Activated CD8-positive, alpha-beta T cell treated with anti-CD3 and anti-CD28 coated beads, Interleukin-2, amount 10 ng/mL, durations not matched to agents 7 days and 5 days (primary cell): ENCODE results near the gene CLMP. TPM values are rescaled to one million over a fixed set of nuclear protein-coding genes. Genes with fewer than 3 reads are reported as not detected.
A peak's percentile ranks its signal among the peaks of the same experiment; 100 is the strongest.

Experiments used
- ATAC-seq: fragments of 150-1000 bp; cut with Tn5 transposase; one replicate; pipeline ENCODE4 v1.10.0; 2021; ENCODE audit warnings: moderate library complexity
- CTCF ChIA-PET: fragments of 350-600 bp; sonication (Branson Sonifier 250); formaldehyde crosslinking; loops from one replicate; lab custom pipeline; 2021; ENCODE audit warnings: antibody characterized with exemption; lab: Charles Lee
- POLR2A ChIA-PET: fragments of 350-600 bp; sonication (Branson Sonifier 250); formaldehyde crosslinking; loops from one replicate; lab custom pipeline; 2021; ENCODE audit warnings: antibody characterized with exemption; lab: Charles Lee
- DNase-seq: peaks from one replicate; pipeline ENCODE4 v3.0.0-alpha.2; 2020
- H3K27ac Mint-ChIP-seq: one replicate; pipeline ENCODE4 v1.8.0; 2021; ENCODE audit warnings: mild to moderate bottlenecking, mixed read lengths
- H3K27me3 Mint-ChIP-seq: one replicate; pipeline ENCODE4 v1.8.0; 2021; ENCODE audit warnings: low read depth, mixed read lengths
- H3K36me3 Mint-ChIP-seq: one replicate; pipeline ENCODE4 v1.8.0; 2021; ENCODE audit warnings: low read depth, mixed read lengths
- H3K4me1 Mint-ChIP-seq: one replicate; pipeline ENCODE4 v1.8.0; 2021; ENCODE audit warnings: low read depth, mixed read lengths
- H3K4me3 Mint-ChIP-seq: one replicate; pipeline ENCODE4 v1.8.0; 2021; ENCODE audit warnings: mild to moderate bottlenecking, mixed read lengths
- H3K9me3 Mint-ChIP-seq: one replicate; pipeline ENCODE4 v1.8.0; 2022; ENCODE audit warnings: mixed read lengths; ENCODE audit not compliant: insufficient read depth
- total RNA-seq, 2 experiments: library from RNA; stranded (reverse); gene quantifications; one replicate each; pipeline ENCODE4 v1.2.3, GENCODE V29; 2021

Gene CLMP
- total RNA-seq, 2 experiments from 2014 or later, result 0.29 TPM

- POLR2A ChIA-PET, result interaction anchor here (1.1 to 4.4 kb wide), 3 partner anchors 30 to 177 kb away, joined by 3 to 24 read pairs (median 4); partner anchors contain the start of gene HSPA8
- peaks cover 32% of the 10 kb centered on the region for H3K4me1 Mint-ChIP-seq
- H3K27me3 Mint-ChIP-seq, result peaks cover 11% of the 10 kb centered on the region
- peak; percentile 92 for ATAC-seq
- peak overlapping the region; percentile 1 for H3K4me3 Mint-ChIP-seq
- H3K36me3 Mint-ChIP-seq, result peaks cover 15% of the 10 kb centered on the region
- peak overlapping the region; percentile 88 for H3K27ac Mint-ChIP-seq
- H3K9me3 Mint-ChIP-seq, result peaks cover 3% of the 10 kb centered on the region
- CTCF ChIA-PET, result interaction anchor here (0.8 to 2.1 kb wide), 10 partner anchors 11 to 343 kb away, joined by 3 to 26 read pairs (median 4); no protein-coding TSS in a partner anchor
- peak; percentile 22 for DNase-seq
Measured at GRCh38 chr11:123233280-123233974, 38.4 kb upstream of the CLMP start.

DNA sequence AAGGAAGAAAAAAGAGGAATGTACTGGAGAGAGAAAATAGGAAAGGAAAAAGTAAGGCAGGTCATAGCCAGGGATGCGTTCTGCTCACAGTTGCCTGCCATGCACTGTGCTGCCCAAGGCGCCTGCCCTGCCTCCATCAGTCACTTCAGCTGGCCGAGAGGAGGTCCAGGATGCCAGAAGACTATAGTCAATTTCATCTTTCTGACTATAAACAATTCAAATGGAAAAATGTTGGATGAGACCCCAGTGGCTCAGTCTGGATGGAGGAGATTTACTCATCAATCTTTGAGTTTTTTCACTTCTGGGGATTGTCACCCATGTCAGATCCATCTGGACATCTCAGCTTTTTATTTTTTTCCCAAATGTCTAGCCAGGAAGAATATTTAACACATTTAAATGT, 36.7 kb upstream of the CLMP start:
- CTCF ChIA-PET, result interaction anchor here (2.6 kb wide), 1 partner anchor 15 kb away, joined by 14 read pairs; no protein-coding TSS in a partner anchor
- Mint-ChIP-seq H3K4me3 (no peak overlapping the region), H3K27me3 (peaks cover 14% of the 10 kb centered on the region), H3K27ac (no peak overlapping the region), H3K4me1 (peaks cover 32% of the 10 kb centered on the region), H3K36me3 (peaks cover 15% of the 10 kb centered on the region), H3K9me3 (peaks cover 3% of the 10 kb centered on the region)
- ATAC-seq (no peak), DNase-seq (no peak)
- POLR2A ChIA-PET, result interaction anchor here (4.4 kb wide), 1 partner anchor 169 kb away, joined by 24 read pairs; the partner anchor contains the start of gene HSPA8

DNA sequence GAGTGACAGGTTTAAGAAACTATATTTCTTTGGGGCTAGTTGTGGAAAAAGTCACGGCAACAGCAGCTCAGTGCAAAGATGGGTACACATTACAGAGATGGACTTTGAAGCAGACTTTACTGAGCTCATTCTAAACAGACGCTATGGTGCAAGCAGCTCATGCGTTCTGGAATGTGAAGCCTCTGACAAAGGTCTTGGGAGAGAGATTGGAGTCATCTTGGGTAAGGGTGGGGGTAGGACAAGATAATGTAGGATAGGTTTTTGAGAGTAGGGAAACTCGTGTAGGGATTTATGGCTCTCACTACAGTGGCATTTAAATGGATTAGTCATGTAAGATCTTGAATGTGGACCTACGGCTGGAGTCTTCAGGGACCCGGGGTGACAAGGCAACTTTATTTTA, 36.2 kb upstream of the CLMP start:
- no peak overlapping the region for H3K4me3 Mint-ChIP-seq
- H3K27ac Mint-ChIP-seq, result no peak overlapping the region
- H3K4me1 Mint-ChIP-seq, result peaks cover 32% of the 10 kb centered on the region

DNA sequence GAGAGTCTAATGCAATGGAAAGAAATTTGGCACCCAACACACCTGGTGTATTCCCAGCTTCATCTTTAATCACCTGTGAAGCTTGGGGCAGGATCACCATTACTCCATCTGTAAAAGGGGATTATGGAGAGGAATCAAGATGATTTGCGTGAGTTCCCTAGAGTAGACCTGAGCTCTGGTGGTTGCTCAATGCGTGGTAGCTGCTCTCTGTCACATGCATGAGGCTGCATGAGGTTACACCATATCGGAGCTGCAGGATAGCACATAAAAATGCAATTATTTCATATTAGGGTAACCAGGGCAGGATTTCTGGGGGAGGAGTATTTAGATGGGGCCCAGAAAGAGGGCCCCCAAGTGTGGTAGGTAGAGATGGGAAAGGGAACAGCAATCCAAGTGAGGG, 35.3 kb upstream of the CLMP start:
- ChIA-PET CTCF (interaction anchor here (1.9 to 2.6 kb wide), 2 partner anchors 17 to 31 kb away, joined by 5 to 14 read pairs; no protein-coding TSS in a partner anchor), POLR2A (interaction anchor here (4.4 kb wide), 1 partner anchor 168 kb away, joined by 24 read pairs; the partner anchor contains the start of gene HSPA8)
- Mint-ChIP-seq H3K4me1 (peaks cover 25% of the 10 kb centered on the region), H3K9me3 (peaks cover 3% of the 10 kb centered on the region), H3K27ac (peak overlapping the region; percentile 2), H3K27me3 (peaks cover 23% of the 10 kb centered on the region), H3K4me3 (no peak overlapping the region), H3K36me3 (peaks cover 15% of the 10 kb centered on the region)
- no peak for ATAC-seq
- DNase-seq, result no peak

More for the DNA sequence above, 36.2 kb upstream of the CLMP start:
- peaks cover 16% of the 10 kb centered on the region for H3K27me3 Mint-ChIP-seq
- ChIA-PET CTCF (interaction anchor here (2.6 kb wide), 1 partner anchor 16 kb away, joined by 14 read pairs; no protein-coding TSS in a partner anchor), POLR2A (interaction anchor here (4.4 kb wide), 1 partner anchor 169 kb away, joined by 24 read pairs; the partner anchor contains the start of gene HSPA8)
- ATAC-seq (no peak), DNase-seq (no peak)
- peaks cover 15% of the 10 kb centered on the region for H3K36me3 Mint-ChIP-seq
- peaks cover 3% of the 10 kb centered on the region for H3K9me3 Mint-ChIP-seq

DNA sequence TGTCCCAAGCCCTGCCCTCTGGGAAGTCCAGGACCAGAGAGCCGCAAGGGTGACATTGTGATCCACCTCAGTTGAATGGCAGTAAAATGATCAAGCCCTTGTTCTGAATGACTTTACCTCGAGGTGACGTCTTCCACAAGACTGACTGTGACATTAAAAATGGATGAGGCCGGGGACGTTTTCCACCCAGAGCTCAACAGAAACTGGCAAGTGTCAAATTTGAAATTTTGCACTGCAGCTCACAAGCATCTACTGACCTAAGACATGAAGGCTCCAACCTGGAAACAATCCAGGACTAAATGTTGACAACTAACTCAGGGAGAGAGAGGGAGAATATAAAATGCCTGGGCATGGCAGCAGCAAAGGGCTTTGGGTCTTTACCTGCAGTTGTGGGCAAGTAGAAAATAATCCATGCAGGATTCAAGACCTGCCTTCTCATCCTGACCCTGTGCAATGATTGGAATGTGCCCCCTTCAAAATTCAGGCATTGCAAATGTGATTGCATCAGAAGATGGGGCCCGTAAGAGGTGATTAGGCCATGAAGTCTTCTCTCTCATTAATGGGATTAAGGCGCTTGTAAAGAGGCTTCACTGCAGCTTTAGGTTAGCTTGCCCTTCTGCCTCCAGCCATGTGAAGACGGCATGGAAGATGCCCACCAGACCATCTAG, 33.6 kb upstream of the CLMP start:
- peaks cover 3% of the 10 kb centered on the region for H3K9me3 Mint-ChIP-seq
- peaks cover 14% of the 10 kb centered on the region for H3K36me3 Mint-ChIP-seq
- CTCF ChIA-PET, result interaction anchor here (2.7 kb wide), 1 partner anchor 18 kb away, joined by 11 read pairs; no protein-coding TSS in a partner anchor
- peaks cover 12% of the 10 kb centered on the region for H3K4me1 Mint-ChIP-seq
- DNase-seq, result no peak
- peaks cover 31% of the 10 kb centered on the region for H3K27me3 Mint-ChIP-seq
- H3K27ac Mint-ChIP-seq, result no peak overlapping the region
- H3K4me3 Mint-ChIP-seq, result no peak overlapping the region
- ATAC-seq, result no peak
- POLR2A ChIA-PET, result no interaction called here

DNA sequence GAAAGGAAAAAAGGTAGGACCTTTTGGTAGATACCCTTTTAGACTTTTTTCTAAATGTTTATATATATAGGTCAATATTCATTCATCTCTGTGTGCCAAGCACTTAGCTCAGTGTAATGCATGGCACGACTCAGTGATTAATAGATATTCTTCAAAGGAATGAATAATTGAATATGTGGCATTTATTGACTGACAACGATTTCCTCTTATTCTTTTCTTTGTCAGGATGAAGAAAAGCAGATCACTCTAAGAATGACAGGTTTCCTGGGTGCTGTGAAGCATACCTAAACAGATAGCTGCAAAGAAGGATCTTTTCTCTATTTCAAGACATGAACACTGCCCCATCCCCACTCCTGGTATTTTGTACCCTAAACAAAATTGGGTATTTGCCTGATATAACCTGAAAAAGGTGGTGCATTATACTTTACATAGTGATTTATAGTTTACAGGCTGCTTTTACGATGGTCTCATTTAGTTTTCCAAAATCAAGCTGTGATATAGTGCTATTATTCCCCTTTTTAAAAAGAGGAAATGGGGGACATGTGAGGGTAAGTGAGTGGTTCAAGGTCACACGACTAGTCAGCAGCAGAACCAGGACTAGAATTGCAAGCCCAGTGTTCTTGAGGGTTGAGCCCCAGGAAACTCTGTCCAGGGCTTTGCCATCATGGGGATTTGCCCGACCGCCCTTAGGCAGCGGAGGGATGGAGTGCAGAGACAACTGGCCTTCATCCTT, 32.9 kb upstream of the CLMP start:
- DNase-seq (no peak), ATAC-seq (no peak)
- Mint-ChIP-seq H3K4me1 (peaks cover 5% of the 10 kb centered on the region), H3K36me3 (peaks cover 9% of the 10 kb centered on the region), H3K27me3 (peaks cover 31% of the 10 kb centered on the region), H3K4me3 (no peak overlapping the region), H3K9me3 (peaks cover 3% of the 10 kb centered on the region), H3K27ac (no peak overlapping the region)
- ChIA-PET POLR2A (no interaction called here), CTCF (interaction anchor here (2.7 kb wide), 1 partner anchor 19 kb away, joined by 11 read pairs; no protein-coding TSS in a partner anchor)

GRCh38 chr11:123221584-123221983, 26.5 kb upstream of the CLMP start:
- H3K4me3 Mint-ChIP-seq, result no peak overlapping the region
- peaks cover 7% of the 10 kb centered on the region for H3K9me3 Mint-ChIP-seq
- H3K4me1 Mint-ChIP-seq, result no peaks in the 10 kb centered on the region
- DNase-seq, result no peak
- peaks cover 31% of the 10 kb centered on the region for H3K27me3 Mint-ChIP-seq
- ChIA-PET POLR2A (no interaction called here), CTCF (no interaction called here)
- H3K27ac Mint-ChIP-seq, result no peak overlapping the region
- ATAC-seq, result no peak
- no peaks in the 10 kb centered on the region for H3K36me3 Mint-ChIP-seq

DNA sequence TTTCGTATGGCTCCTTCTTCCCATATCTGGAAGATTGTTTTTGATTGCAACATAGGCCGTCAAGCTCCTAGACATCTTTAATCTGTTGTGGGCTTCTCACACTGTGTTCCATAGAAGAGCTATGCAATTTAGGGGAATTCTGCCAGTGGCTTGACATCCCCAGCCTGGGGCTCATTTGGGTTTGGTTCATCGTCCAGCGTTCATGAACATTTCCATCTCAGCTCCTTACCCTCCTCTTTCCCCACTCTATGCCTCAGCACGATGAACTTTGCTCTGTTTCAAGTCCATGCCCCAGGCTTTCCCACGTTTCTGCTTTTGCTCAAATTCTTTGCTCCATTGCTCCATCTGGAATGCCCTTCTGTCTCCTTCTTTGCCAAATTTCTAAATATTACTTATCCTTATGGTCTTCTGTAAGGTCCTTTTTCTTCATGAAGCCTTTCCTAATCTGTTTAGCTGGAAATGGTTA, 26.1 kb upstream of the CLMP start:
- POLR2A ChIA-PET, result no interaction called here
- H3K4me3 Mint-ChIP-seq, result no peak overlapping the region

DNA sequence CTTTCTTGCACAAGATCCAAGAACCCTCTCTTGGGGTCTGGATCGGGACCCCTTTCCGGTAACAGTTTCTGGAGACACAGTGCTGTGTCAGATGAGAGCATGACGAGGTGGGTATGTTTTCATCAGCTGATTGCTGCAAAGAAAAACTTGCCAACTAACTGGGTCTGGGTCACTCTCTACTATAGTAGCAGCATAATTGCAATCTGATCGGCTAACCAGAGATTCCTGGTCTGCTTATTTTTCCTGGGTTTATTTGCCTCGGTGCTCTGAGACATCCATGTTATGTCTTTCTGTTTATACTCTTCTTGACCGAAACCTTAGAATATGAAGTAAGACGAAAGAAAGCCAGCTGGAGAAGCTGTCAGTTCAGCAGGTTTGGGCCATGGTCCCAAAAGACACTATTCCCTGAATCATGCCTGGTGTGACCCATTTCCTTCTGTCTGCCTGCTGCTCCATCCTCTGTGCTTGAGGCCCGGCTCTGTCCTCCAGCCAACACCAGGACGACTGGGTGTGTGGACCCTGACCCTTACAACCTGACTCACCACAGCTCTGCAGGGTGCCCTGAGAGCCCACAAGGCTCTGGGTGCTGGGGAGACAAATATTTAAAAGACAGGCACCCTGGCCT, 24.1 kb upstream of the CLMP start:
- no peak for ATAC-seq
- ChIA-PET POLR2A (no interaction called here), CTCF (interaction anchor here (1.0 to 2.0 kb wide), 4 partner anchors 28 to 116 kb away, joined by 3 to 4 read pairs (median 3); no protein-coding TSS in a partner anchor)
- Mint-ChIP-seq H3K9me3 (peaks cover 7% of the 10 kb centered on the region), H3K4me3 (no peak overlapping the region), H3K36me3 (no peaks in the 10 kb centered on the region), H3K27ac (no peak overlapping the region), H3K27me3 (peaks cover 24% of the 10 kb centered on the region), H3K4me1 (no peaks in the 10 kb centered on the region)
- DNase-seq, result no peak

More for the DNA sequence above, 26.1 kb upstream of the CLMP start:
- no peaks in the 10 kb centered on the region for H3K4me1 Mint-ChIP-seq
- ATAC-seq (no peak), DNase-seq (no peak)
- H3K9me3 Mint-ChIP-seq, result peaks cover 7% of the 10 kb centered on the region
- H3K27me3 Mint-ChIP-seq, result peaks cover 28% of the 10 kb centered on the region
- H3K36me3 Mint-ChIP-seq, result no peaks in the 10 kb centered on the region
- no peak overlapping the region for H3K27ac Mint-ChIP-seq
- CTCF ChIA-PET, result interaction anchor here (2.0 kb wide), 1 partner anchor 110 kb away, joined by 4 read pairs; no protein-coding TSS in a partner anchor

- DNase-seq (no peak), ATAC-seq (no peak)
- CTCF ChIA-PET, result interaction anchor here (1.0 to 1.7 kb wide), 3 partner anchors 29 to 115 kb away, joined by 3 read pairs; no protein-coding TSS in a partner anchor
- H3K4me1 Mint-ChIP-seq, result no peaks in the 10 kb centered on the region
- H3K27ac Mint-ChIP-seq, result no peak overlapping the region
- no peaks in the 10 kb centered on the region for H3K36me3 Mint-ChIP-seq
- H3K27me3 Mint-ChIP-seq, result peaks cover 25% of the 10 kb centered on the region
- no peak overlapping the region for H3K4me3 Mint-ChIP-seq
- H3K9me3 Mint-ChIP-seq, result peaks cover 7% of the 10 kb centered on the region
- POLR2A ChIA-PET, result no interaction called here
Measured at GRCh38 chr11:123218451-123218850, 23.4 kb upstream of the CLMP start.
